HepG2 (cell line): Measurements from ENCODE around the gene STK25. TPM values are rescaled to one million over a fixed set of nuclear protein-coding genes. Genes with fewer than 3 reads are reported as not detected.

Experiments
- IRF9 ChIP-seq: sonication (generic); formaldehyde crosslinking; IDR thresholded peaks from 2 replicates; pipeline ENCODE4 v1.8.0; 2022; ENCODE audit warnings: missing genetic modification reagents, mild to moderate bottlenecking, borderline replicate concordance
- LRRFIP1 ChIP-seq: sonication (generic); formaldehyde crosslinking; conservative IDR thresholded peaks from 2 replicates; pipeline ENCODE4 v1.4.0; 2020; ENCODE audit warnings: missing genetic modification reagents
- MXD3 ChIP-seq: IDR thresholded peaks from 2 replicates; pipeline ENCODE4 v1.6.1; 2016; ENCODE audit warnings: mild to moderate bottlenecking, missing biosample characterization, missing genetic modification reagents
- PRDM15 ChIP-seq: sonication (generic); formaldehyde crosslinking; IDR thresholded peaks from 2 replicates; pipeline ENCODE4 v1.4.0; 2020; ENCODE audit warnings: missing genetic modification reagents
- RCOR2 ChIP-seq: IDR thresholded peaks from 2 replicates; pipeline ENCODE4 v1.6.1; 2016; ENCODE audit warnings: missing biosample characterization, missing genetic modification reagents
- SNAI1 ChIP-seq: sonication (generic); formaldehyde crosslinking; IDR thresholded peaks from 2 replicates; pipeline ENCODE4 v1.5.0; 2020; ENCODE audit warnings: mild to moderate bottlenecking, missing genetic modification reagents, borderline replicate concordance
- SOX5 ChIP-seq: IDR thresholded peaks from 2 replicates; pipeline ENCODE4 v1.6.1; 2016; ENCODE audit warnings: borderline replicate concordance
- SP2 ChIP-seq: sonication (generic); formaldehyde crosslinking; IDR thresholded peaks from 2 replicates; pipeline ENCODE4 v1.5.1; 2020; ENCODE audit warnings: mild to moderate bottlenecking, missing genetic modification reagents
- SSRP1 ChIP-seq: IDR thresholded peaks from 2 replicates; pipeline ENCODE4 v1.6.1; 2016; ENCODE audit warnings: control low read depth
- TFDP1 ChIP-seq: IDR thresholded peaks from 2 replicates; pipeline ENCODE4 v1.6.1; 2016; ENCODE audit warnings: missing compliant biosample characterization, missing genetic modification reagents, borderline replicate concordance
- ZNF296 ChIP-seq: sonication (generic); formaldehyde crosslinking; conservative IDR thresholded peaks from 2 replicates; pipeline ENCODE4 v1.5.0; 2020; ENCODE audit warnings: mild to moderate bottlenecking, missing genetic modification reagents
- ZNF891 ChIP-seq: sonication (generic); formaldehyde crosslinking; IDR thresholded peaks from 2 replicates; pipeline ENCODE4 v1.5.0; 2020; ENCODE audit warnings: mild to moderate bottlenecking, missing genetic modification reagents
- polyA plus RNA-seq, 8 experiments: library from polyadenylated mRNA; depleted of rRNA in 3 of 8; stranded (reverse) in 7 of 8; unstranded in 1 of 8; fragments of >200 nt; fragmentation: Illumina TruSeq in 4 of 8; extraction: Trizol in 4 of 8; gene quantifications; 2 replicates each; pipeline versions ENCODE4 v1.2.1 to v1.2.3, GENCODE V29; 2011 to 2016; ENCODE audit warnings: low read depth in 4 of 8, missing spikeins in 1 of 8, mixed read lengths in 1 of 8; ENCODE audit not compliant: insufficient read depth in 1 of 8
- total RNA-seq, 5 experiments: library from RNA; depleted of rRNA; stranded (reverse); fragments of >200 nt; fragmentation: Illumina TruSeq; extraction: Trizol; gene quantifications; 2 replicates each; pipeline ENCODE4 v1.2.3, GENCODE V29; 2016; ENCODE audit warnings: low read depth in 1 of 5

Gene STK25
- total and polyA plus RNA-seq, 2 of the 13 experiments (the other 11 are each of a cell fraction or from before 2014, with no cell fraction given), result 177 to 481 TPM

GRCh38 chr2:241507430-241508239 lies 749 bp downstream of the STK25 start (continued):
- TF ChIP-seq SP2 (CRISPR knock-in tag) (no peak), PRDM15 (CRISPR knock-in tag) (peak; percentile 11; the same call in 1 of the 2 replicates), RCOR2 (CRISPR knock-in tag) (no peak), SNAI1 (CRISPR knock-in tag) (no peak; the same call in 1 of the 2 replicates), SOX5 (CRISPR knock-in tag) (no peak), IRF9 (CRISPR knock-in tag) (peak; percentile 48; the same call in 1 of the 2 replicates), ZNF891 (CRISPR knock-in tag) (peak; percentile 83), MXD3 (peak; percentile 55; the same call in 1 of the 2 replicates), SSRP1 (CRISPR knock-in tag) (peak; percentile 65; the same call in 1 of the 2 replicates), LRRFIP1 (CRISPR knock-in tag) (no peak), TFDP1 (CRISPR knock-in tag) (peak; percentile 74; the same call in 1 of the 2 replicates), ZNF296 (0 out of 2 replicates have a peak, but pooled peaks have one; percentile 55)
